GM18511 (cell line): ENCODE data around the gene XPR1.
"Not testable (repeated sequence)": the region's sequence is repeated elsewhere in the genome, so short reads cannot be mapped to it uniquely, and the experiment has no call there.

Source experiments
- ATAC-seq: cut with Tn5 transposase; IDR thresholded peaks from one replicate; pipeline ENCODE4 v1.9.1; 2021; ENCODE audit warnings: mild to moderate bottlenecking, moderate library complexity; ENCODE audit not compliant: unreplicated experiment

XPR1 gene

DNA sequence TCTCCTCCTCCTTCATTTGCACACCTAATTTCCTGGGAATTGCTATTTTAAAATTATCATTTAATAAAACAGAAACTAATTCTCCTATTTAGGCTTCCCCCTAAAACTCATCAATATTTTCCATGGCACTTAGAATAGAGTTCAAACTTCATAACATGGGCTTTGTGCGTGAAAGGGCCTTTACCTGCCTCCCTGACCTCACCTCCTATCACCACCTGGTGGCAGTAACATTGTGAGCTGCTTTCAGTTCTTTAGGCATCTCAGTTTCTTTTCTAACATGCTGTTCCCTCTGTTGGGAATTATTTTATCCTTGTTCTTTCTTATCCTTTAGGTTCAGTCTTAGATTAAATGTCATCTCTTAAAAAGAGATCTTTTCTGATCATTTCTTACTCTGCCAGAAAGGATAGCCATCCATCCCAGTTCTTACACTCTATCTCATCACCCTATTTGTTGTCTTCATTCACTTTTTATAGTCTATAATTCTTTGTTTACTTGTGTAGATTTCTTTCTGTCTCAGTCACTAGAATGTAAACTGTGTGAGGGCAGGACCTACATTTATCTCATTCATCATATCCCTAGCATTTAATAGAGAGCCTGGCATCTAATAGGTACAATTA is 147.1 kb downstream of the XPR1 start:
- no peak for ATAC-seq

DNA sequence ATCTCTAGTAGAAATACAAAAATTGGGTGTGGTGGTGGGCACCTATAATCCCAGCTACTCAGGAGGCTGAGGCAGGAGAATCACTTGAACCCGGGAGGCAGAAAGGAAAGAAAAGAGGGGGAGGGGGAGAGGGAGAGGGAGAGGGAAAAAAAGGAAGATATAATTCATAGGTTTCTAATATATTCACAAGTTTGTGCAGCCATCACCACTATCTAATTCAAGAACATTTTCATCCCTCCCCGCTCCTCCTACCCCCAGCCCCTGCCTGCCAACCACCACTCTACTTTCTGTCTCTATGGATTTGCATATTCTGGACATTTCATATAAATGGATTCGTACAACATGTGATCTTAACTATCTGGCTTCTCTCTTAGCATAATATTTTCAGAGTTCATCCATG is 147.8 kb downstream of the XPR1 start:
- no peak for ATAC-seq

DNA sequence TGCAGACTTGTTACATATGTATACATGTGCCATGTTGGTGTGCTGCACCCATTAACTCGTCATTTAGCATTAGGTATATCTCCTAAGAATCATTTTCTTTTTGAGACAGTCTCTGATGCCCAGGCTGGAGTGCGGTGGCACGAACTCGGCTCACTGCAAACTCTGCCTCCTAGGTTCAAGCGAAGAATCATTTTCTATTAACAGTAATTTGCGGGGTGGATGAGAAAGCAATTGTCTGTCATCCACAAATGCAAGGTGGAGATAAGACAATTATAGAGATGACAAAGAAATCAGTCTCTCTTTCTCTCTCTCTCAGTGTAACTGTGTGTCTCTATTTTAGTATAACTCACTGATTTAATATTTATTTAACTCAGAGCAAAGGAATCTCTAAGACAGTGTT is 149.9 kb downstream of the XPR1 start:
- no peak for ATAC-seq

DNA sequence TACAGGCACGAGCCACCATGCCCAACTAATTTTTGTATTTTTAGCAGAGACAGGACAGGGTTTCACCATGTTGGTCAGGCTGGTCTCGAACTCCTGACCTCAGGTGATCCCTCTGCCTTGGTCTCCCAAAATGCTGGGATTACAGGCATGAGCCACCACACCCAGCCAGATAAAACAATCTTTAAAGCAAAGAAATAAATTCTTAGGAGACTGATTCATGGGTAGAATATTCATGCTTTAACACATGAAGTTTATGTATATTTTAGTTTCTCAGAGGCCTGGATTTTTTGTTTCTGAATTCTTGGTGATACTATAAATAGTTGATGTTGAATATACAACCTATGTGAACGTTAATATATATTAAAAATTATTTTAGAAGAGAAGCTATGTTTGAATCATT is 153.5 kb downstream of the XPR1 start:
- no peak for ATAC-seq

DNA sequence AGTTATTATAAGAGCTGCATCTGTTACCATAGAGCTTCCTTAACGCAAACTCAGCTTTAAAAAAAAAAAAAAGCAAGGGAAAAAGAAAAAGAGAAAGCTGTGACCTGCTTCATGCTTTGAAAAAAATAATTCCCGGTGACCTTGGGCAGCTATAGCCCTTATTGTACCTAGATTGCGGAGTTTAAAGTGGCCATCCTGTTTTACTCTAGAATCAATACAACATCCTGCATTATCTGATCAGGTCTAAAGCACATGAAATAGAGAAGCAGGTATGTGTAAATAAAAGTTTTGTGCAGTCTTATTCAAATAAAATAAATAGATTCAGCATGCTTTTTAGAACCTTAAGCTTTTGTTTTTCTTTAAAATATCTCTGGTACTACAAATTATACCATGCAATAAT is 154.1 kb downstream of the XPR1 start:
- no peak for ATAC-seq

DNA sequence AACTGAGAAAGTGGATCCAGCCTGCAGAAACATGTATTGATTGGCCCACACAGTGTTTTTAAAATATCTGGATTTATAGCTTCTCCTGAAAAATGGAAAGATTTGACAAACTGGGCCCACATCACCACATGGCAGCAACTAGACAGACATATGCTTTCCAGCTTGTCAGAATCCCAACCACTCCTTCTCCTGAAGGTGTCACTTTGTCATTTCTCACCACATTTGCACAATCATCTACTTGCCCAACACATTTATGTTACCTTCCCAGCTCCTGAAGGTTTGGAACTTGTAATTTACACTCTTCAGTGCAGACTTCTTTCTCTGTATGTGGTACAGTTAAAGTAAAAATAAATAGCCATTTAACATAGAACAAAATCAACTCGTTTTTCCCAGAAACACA is 154.8 kb downstream of the XPR1 start:
- ATAC-seq: no peak

GRCh38 chr1:180787628-180788307 is 155.9 kb downstream of the XPR1 start:
- ATAC-seq: no peak

DNA sequence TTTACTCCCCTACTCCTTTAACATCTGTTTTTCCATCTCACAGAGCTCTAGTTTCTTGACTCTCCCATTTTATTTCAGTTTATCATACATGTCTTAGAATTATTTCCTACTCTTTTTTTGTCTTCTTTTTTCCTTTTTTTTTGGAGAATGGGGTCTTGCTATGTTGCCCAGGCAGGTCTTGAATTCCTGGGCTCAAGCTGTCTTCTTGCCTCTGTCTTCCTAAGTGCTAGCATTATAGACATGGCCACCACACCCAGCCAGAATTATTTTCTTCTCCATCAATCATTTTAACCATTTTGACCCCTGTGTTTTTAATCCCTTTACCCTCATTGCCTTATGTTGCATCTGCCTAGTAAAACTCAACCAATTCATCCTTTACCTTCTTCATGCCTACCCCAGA is 157.6 kb downstream of the XPR1 start:
- no peak for ATAC-seq

DNA sequence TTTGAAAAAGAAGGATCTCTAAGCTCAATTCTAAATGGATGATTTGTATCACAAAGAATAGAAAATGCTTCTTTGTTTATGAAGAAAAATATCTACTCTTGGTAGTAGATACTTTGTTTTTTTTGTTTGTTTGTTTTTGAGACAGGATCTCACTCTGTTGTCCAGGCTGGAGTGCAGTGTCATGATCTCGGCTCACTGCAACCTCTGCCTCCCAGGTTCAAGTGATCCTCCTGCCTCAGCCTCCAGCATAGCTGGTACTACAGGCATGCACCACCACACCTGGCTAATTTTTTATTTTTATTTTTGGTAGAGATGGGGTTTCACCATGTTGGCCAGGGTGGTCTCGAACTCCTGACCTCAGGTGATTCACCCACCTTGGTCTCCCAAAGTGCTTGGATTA is 159.3 kb downstream of the XPR1 start:
- not testable (repeated sequence) for ATAC-seq

DNA sequence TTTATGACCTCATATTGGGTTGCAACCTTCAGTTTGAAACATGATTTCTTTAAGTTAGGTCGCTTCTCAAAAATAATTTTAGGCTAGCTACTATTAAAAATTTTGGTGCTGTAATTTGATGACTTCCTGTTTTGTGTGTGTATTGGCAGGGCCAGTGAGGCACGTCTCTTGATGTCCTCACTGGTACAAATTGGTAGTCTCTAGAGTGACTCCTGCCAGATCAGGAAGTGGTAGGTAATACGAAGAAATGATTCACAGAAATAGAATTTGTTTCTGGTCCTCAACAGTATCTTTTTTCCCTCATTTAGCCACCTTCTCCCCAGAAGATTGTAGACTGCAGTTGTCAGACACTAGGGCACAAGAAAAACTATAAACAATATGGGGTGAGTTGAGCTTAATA is 160.0 kb downstream of the XPR1 start:
- peak; percentile 54 for ATAC-seq

GRCh38 chr1:180793451-180793850 is 161.6 kb downstream of the XPR1 start:
- no peak for ATAC-seq

GRCh38 chr1:180796897-180797640 is 165.2 kb downstream of the XPR1 start:
- ATAC-seq: no peak

GRCh38 chr1:180800945-180801344 is 169.1 kb downstream of the XPR1 start:
- ATAC-seq: no peak

- no peak for ATAC-seq
Measured at GRCh38 chr1:180802813-180803212, 171.0 kb downstream of the XPR1 start.

GRCh38 chr1:180805316-180805715 is 173.5 kb downstream of the XPR1 start:
- peak; percentile 67 for ATAC-seq

GRCh38 chr1:180811298-180811697 is 179.5 kb downstream of the XPR1 start:
- ATAC-seq: no peak

DNA sequence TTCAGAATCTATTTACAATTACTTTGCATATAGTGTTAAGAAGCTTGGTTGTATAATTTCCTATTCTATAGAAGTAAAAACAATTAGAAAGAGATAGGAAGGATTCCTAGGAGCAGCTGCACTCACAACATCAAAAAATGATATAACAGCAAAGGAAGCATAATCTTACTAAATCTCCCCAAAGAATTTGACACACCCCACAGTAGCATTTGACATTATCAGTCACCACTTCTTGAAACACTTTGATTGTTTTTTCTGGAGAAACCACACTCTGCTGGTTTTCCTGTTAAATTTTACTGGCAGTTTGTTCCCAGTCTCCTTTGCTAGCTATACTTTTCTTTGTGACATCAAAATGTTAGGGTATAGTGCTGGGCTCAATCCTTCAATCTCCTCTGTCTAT is 180.1 kb downstream of the XPR1 start:
- ATAC-seq: no peak

DNA sequence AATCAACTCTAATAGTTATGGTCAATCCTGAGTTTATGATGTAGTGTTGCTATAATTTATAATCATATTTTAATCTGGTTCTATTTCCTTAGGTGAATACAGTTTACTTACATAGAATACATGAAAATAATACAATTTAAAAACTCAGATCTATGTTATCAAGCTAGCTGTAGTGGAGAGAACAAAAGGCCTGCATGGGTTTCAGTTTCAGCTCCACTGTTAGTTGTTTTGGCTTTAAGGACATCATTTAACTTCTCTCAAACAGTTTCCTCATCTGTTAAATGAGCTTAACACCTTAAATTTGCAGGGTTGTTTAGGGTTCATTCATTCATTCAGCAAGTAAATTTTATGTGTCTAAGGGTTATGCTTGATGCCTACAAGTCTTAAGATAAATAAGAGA is 182.4 kb downstream of the XPR1 start:
- no peak for ATAC-seq

- ATAC-seq: no peak
Measured at GRCh38 chr1:180815188-180815587, 183.4 kb downstream of the XPR1 start.

- ATAC-seq: no peak
Measured at GRCh38 chr1:180816132-180816531, 184.3 kb downstream of the XPR1 start.

DNA sequence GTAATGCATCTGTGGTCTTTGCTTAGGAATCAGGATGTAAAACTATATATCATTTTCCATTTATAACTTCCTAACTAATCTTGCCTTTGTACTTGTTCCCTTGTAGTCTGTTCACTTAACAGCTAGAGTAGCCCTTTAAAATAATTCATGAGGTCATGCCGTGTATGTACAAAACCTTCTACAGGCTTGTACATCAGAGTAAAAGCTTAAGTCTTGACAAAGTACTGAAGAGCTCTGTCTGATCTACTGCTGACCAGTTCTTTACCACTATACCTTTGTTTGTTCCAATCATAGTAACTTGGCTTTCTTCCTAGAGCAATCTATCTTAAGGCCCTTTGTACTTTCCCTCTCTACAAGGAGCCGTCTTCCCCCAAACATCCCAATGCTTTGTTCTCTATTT is 190.1 kb downstream of the XPR1 start:
- no peak for ATAC-seq

DNA sequence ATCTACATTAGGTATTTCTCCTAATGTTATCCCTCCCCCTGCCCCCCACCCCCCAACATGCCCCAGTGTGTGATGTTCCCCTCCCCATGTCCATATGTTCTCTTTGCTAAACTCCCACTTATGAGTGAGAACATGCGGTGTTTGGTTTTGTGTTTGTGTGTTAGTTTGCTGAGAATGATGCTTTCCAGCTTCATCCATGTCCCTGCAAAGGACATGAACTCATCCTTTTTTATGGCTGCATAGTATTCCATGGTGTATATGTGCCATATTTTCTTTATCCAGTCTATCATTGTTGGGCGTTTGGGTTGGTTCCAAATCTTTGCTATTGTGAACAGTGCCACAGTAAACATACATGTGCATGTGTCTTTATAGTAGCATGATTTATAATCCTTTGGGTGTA is 199.7 kb downstream of the XPR1 start:
- not testable (repeated sequence) for ATAC-seq
